HK-2 (cell line): Measurements from ENCODE around the gene PIM1.
"Not testable (repeated sequence)": the region's sequence is repeated elsewhere in the genome, so short reads cannot be mapped to it uniquely, and the experiment has no call there.

Experiments used
- DNase-seq: peaks from one replicate; pipeline ENCODE4 v3.0.0-alpha.2; 2018; ENCODE audit not compliant: unreplicated experiment

The PIM1 gene

GRCh38 chr6:37171201-37171969 is 1.4 kb downstream of the PIM1 start:
- peak; percentile 53 for DNase-seq

- DNase-seq = peak; percentile 87
Observed at GRCh38 chr6:37171970-37172812, 2.2 kb downstream of the PIM1 start.

GRCh38 chr6:37172912-37173492 is 3.0 kb downstream of the PIM1 start:
- no peak for DNase-seq

- no peak for DNase-seq
Observed at GRCh38 chr6:37173493-37174195, 3.7 kb downstream of the PIM1 start.

DNA sequence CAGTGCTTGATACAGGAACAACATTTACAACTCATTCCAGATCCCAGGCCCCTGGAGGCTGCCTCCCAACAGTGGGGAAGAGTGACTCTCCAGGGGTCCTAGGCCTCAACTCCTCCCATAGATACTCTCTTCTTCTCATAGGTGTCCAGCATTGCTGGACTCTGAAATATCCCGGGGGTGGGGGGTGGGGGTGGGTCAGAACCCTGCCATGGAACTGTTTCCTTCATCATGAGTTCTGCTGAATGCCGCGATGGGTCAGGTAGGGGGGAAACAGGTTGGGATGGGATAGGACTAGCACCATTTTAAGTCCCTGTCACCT is 4.2 kb downstream of the PIM1 start:
- DNase-seq = no peak

DNA sequence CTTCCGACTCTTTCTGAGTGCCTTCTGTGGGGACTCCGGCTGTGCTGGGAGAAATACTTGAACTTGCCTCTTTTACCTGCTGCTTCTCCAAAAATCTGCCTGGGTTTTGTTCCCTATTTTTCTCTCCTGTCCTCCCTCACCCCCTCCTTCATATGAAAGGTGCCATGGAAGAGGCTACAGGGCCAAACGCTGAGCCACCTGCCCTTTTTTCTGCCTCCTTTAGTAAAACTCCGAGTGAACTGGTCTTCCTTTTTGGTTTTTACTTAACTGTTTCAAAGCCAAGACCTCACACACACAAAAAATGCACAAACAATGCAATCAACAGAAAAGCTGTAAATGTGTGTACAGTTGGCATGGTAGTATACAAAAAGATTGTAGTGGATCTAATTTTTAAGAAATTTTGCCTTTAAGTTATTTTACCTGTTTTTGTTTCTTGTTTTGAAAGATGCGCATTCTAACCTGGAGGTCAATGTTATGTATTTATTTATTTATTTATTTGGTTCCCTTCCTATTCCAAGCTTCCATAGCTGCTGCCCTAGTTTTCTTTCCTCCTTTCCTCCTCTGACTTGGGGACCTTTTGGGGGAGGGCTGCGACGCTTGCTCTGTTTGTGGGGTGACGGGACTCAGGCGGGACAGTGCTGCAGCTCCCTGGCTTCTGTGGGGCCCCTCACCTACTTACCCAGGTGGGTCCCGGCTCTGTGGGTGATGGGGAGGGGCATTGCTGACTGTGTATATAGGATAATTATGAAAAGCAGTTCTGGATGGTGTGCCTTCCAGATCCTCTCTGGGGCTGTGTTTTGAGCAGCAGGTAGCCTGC is 4.8 kb downstream of the PIM1 start:
- DNase-seq = no peak

- DNase-seq = no peak
Observed at GRCh38 chr6:37175332-37176267, 5.6 kb downstream of the PIM1 start.

- DNase-seq = no peak
Observed at GRCh38 chr6:37176268-37177076, 6.5 kb downstream of the PIM1 start.

GRCh38 chr6:37177077-37177934 is 7.4 kb downstream of the PIM1 start:
- DNase-seq = no peak

GRCh38 chr6:37177935-37178517 is 8.1 kb downstream of the PIM1 start:
- no peak for DNase-seq

DNA sequence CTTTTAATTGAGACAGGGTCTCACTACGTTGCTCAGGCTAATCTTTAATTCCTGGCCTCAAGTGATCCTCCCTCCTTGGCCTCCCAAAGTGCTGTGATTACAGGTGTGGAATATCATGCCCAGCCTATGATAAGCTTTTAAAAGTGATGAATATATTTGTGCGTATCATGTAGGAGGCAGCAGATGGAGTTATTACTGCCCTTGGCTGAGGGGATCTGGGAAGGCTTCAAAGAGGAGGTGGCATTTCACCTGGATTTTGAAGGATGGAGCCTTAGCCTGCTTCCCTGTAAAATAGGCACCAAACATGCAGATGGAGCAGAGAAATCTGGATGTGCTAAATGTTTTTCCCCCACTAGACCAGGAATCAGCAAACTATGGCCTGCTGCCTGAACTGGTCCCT is 10.1 kb downstream of the PIM1 start:
- DNase-seq = no peak

GRCh38 chr6:37180610-37181009 is 10.7 kb downstream of the PIM1 start:
- not testable (repeated sequence) for DNase-seq

DNA sequence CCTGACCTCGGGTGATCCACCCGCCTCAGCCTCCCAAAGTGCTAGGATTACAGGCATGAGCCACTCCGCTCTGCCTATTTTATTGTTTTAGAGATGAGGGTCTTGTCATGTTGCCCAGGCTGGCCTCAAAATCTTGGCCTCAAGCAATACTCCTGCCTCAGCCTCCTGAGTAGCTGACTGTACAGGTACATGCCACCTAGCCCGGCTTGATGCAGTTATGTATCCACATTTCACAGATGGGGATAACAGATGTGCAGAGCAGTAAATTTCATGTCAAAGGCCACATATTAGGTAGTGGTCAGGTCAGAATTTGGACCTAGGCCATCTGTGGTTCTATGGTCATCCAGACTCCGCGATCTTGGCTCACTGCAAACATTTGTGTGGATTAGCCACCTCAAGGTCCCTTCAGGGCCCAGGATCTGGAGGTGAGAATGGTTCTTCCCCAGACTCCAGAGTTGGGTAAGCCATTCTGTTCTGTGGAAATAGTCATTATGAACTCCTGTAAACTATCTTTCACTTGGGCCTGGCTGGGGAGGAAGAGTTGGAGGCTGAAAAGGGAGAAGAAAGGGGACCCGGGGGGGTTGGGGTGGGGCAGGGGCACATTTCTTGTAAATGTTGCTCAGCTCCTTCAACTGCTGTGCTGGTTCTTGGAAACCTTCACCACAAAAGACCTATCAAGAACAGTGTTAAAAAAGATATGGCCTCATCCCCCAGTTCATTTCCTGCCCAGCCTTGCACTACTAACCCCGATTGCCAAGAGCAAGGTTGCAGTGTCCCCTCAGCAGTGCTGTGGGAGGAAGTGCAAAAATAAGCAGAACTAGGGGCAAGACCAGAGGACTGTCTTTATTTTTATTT is 13.0 kb downstream of the PIM1 start:
- no peak for DNase-seq

DNA sequence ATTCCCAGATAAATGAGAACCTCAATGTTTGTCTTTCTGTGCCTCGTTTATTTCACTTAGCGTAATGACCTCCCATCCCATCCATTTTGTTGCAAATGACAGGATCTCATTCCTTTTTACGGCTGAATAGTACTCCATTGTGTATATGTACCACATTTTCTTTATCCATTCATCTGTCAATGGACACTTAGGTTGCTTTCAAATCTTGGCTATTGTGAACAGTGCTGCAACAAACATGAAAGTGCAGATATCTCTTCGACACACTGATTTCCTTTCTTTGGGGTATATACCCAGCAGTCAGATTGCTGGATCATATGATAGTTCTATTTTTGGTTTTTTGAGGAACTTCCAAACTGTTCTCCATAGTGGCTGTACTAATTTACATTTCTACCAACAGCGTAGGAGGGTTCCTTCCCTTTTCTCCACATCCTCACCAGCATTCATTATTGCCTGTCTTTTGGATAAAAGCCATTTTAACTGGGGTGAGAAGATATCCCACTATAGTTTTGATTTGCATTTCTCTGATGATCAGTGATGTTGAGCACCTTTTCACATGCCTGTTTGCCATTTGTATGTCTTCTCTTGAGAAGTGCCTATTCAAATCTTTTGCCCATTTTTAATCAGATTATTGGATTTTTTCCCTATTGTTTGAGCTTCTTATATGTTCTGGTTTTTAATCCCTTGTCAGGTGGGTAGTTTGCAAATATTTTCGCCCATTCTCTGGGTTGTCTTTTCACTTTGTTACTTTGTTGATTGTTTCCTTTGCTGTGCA is 16.2 kb downstream of the PIM1 start:
- DNase-seq = not testable (repeated sequence)

DNA sequence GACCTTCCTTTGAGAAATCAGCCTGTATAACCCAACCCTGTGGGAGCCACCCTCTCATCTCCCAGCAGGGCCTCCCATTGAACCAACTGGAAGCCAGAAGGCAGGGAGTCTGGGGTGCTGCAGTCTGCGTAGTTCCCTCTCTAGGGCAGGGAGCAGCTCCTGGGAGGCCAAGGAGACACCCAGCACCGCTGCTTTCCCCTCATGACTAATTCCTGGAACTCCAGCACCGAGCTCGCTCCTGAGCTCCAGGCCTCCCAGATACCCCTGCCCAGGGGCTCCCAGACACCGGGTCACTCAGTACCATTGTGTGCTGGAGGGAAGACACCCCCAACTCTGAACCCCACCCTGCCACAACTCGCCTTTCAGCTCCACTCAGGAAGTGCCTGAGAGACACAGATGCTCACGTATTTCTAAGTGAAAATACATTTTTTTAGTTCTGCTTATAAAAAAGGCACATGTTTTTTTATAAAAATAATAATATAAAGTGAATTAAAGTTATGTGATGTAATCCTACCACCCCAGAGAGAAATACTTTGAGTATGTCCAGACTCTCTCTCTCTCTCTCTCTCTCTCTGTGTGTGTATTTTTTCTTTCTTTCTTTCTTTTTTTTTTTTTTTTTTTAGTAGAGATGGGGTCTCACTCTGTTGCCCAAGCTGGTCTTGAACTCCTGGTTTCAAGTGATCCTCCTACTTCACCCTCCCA is 17.5 kb downstream of the PIM1 start:
- DNase-seq = no peak
